GM12892 (cell line): ENCODE results near the gene ATAD3A.
"Not testable (repeated sequence)": the region's sequence is repeated elsewhere in the genome, so short reads cannot be mapped to it uniquely, and the experiment has no call there.

Source experiments
- POLR2A ChIP-seq: IDR thresholded peaks from 2 replicates; pipeline ENCODE4 v1.6.1; 2011; ENCODE audit warnings: low read depth, low read length, control low read depth
- TAF1 ChIP-seq: IDR thresholded peaks from 2 replicates; pipeline ENCODE4 v1.6.1; 2011; ENCODE audit warnings: low read depth, mild to moderate bottlenecking, control low read depth, low read length, borderline replicate concordance

DNA sequence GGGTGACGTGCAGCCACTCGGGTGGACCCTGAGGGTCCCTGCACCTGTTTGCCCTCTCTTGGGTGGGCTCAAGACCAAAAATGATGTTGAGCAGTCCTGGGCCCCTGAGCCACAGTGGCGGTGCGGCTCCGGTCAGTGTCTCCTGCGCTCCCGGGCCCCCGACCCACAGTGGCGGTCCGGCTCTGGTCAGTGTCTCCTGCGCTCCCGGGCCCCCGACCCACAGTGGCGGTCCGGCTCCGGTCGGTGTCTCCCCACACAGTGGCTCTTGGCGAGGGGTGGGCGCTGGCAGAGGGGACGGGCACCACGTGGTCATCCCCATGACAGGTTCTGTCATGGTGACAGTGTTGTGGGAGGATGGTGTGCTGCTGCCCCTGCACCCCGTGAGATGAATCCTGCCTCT, 17.7 kb upstream of the ATAD3A start:
- not testable (repeated sequence) for TF ChIP-seq POLR2A, TAF1
